GM19372 (cell line): ENCODE results near the gene TEKTIP1.

Experiments used
- ATAC-seq: cut with Tn5 transposase; IDR thresholded peaks from one replicate; pipeline ENCODE4 v1.9.1; 2021; ENCODE audit warnings: mild to moderate bottlenecking, low read depth, moderate library complexity; ENCODE audit not compliant: unreplicated experiment

The TEKTIP1 gene

DNA sequence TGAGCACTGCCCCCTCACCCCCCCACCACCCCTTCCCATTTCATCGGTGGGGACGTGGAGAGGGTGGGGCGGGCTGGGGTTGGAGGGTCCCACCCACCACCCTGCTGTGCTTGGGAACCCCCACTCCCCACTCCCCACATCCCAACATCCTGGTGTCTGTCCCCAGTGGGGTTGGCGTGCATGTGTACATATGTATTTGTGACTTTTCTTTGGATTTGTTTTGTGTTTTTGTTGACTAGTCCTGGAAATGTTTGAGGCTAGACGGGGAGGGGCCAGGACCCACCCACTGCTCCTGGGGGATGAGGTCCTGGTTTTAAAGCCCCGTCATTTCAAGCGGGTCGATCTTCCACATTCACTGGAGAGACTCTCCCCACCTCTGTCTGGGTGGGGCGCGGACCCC lies 3.0 kb upstream of the TEKTIP1 start:
- no peak for ATAC-seq

DNA sequence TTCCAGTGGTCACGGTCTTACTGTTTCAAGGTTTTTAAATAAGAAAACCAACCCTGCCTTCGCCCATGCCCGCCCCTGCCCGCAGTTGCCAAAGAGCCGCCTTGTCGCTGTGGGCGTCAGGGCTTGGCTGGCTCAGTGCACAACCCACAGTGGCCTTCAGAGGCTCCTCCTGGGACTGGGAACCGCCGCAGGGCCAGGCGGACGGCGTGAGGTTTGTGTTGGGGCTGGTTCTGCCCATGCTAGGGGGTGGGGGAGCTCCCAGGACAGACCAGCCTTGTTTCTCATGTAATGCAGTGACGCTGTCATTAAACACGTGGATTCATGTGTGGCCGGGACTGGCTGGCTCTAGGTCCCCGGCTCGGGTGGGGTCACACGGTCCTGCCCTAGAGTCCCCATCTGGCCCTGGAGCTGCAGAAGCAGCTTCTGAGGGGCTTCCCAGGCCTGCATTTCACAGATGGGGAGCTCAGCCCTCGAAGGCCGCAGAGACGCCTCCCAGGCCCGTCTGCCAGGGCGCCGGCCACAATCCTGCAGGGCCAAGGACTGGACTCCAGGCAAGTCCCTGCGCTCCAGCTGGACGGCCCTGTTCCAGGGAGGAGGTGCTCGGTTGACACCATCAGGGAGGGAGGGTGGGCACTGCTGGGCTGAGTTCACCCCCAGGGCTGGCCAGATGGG lies 2.4 kb upstream of the TEKTIP1 start:
- no peak for ATAC-seq

DNA sequence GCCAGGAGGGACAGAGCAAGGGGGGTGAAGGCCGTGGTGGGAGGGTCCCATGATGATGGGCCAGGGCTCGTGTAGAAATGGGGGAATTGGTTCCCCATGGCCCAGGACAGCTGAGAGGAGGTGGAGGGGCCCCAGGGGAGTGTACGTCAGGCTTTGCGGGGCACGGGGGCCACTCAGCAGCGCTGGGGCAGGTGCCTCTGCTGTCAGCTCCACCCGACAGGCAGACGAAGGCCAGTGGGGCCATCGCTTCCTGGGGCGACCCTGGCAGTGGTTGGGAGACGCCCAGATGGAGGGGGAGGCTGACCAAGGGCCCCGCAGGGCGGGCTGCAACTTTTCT lies 1.9 kb upstream of the TEKTIP1 start:
- no peak for ATAC-seq

GRCh38 chr19:3537438-3538240 lies 1.3 kb upstream of the TEKTIP1 start:
- ATAC-seq: no peak

- no peak for ATAC-seq
Measured at GRCh38 chr19:3538258-3538929, 580 bp upstream of the TEKTIP1 start.

- no peak for ATAC-seq
Measured at GRCh38 chr19:3539756-3540118, 763 bp downstream of the TEKTIP1 start.

- no peak for ATAC-seq
Measured at GRCh38 chr19:3543150-3544057, 4.4 kb downstream of the TEKTIP1 start.

DNA sequence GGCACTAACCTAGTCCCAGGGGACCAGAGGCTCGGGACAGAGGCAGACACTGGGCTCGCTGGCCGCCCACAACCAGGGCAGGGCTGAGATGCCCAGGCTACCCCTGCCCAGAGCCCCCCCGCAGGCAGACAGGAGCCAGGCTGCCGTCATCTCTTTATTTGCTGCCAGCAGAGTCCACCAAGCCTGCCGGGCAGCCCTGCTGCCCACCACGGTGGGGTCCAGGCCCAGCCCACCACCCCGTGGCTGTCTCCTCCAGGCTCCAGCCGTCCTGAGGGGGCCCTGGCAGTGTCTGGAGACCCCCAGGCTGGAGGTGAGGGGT lies 5.0 kb downstream of the TEKTIP1 start:
- no peak for ATAC-seq

GRCh38 chr19:3544742-3545668 lies 6.0 kb downstream of the TEKTIP1 start:
- no peak for ATAC-seq

- ATAC-seq: no peak
Measured at GRCh38 chr19:3545669-3546034, 6.7 kb downstream of the TEKTIP1 start.

DNA sequence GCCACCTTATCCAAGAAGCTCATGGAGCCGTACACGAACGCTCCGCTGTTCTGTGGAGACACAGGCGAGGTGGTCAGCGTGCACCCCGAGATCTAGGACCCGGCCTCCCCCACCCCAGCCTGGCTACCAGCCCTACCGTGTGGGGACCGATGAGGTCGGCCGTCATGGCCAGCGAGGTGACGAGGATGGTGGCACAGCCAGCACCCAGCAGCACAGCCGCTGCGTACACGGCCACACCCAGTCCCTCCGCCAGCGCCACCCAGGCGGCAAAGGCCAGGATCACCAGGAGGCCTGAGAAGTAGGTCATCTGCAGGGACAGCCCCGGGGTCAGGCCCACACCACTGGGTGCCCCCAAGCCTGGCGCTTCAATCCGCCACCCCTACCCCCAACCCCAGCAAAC lies 7.1 kb downstream of the TEKTIP1 start:
- ATAC-seq: no peak

- no peak for ATAC-seq
Measured at GRCh38 chr19:3547301-3547731, 8.3 kb downstream of the TEKTIP1 start.

- ATAC-seq: no peak
Measured at GRCh38 chr19:3547767-3548282, 8.9 kb downstream of the TEKTIP1 start.

- ATAC-seq: no peak
Measured at GRCh38 chr19:3548606-3549005, 9.6 kb downstream of the TEKTIP1 start.

GRCh38 chr19:3549816-3550215 lies 10.8 kb downstream of the TEKTIP1 start:
- no peak for ATAC-seq

- ATAC-seq: no peak
Measured at GRCh38 chr19:3550947-3551791, 12.2 kb downstream of the TEKTIP1 start.

- ATAC-seq: no peak
Measured at GRCh38 chr19:3551792-3552095, 12.8 kb downstream of the TEKTIP1 start.

- no peak for ATAC-seq
Measured at GRCh38 chr19:3554254-3555083, 15.5 kb downstream of the TEKTIP1 start.
